ENCODE measurements around the gene CCL3. TPM values are rescaled to one million over a fixed set of nuclear protein-coding genes. Genes with fewer than 3 reads are reported as not detected.
A peak's percentile ranks its signal among the peaks of the same experiment; 100 is the strongest.

Gene CCL3
- total RNA-seq, 3 donors from 2014 or later (not counting 1 experiment from before 2014, with no cell fraction given) = 381 to 547 (median 450) TPM

- 62% methylated on average over 3 of the region's 3 CpGs for WGBS (ENCODE audit: insufficient coverage)
- ATAC-seq = no peak
- Histone ChIP-seq H3K36me3 (ENCODE audit: control insufficient read depth, insufficient read depth, low read length) (no peaks in the 10 kb centered on the region), H3K4me1 (ENCODE audit: control insufficient read depth, insufficient read depth, low read length) (peaks cover 63% of the 10 kb centered on the region), H3K9me3 (ENCODE audit: control insufficient read depth, insufficient read depth, low read length) (no peaks in the 10 kb centered on the region), H3K4me3 (ENCODE audit: low read length) (no peak overlapping the region), H3K27me3 (ENCODE audit: control insufficient read depth, insufficient read depth, low read length) (no peaks in the 10 kb centered on the region), H3K27ac (ENCODE audit: low read length) (peak overlapping the region; percentile 12)
- no peaks in the 10 kb centered on the region for H3K36me3 Mint-ChIP-seq
- no peak overlapping the region for H3K4me3 Mint-ChIP-seq
- intact Hi-C loops (cut with micrococcal nuclease) = loop anchor here (5.0 kb wide), 1 partner anchor 77 kb away; no protein-coding TSS in a partner anchor
- no peak for TF ChIP-seq CTCF (IDR thresholded peaks at IDR 0.05)
- H3K9me3 Mint-ChIP-seq = no peaks in the 10 kb centered on the region
- H3K27me3 Mint-ChIP-seq (ENCODE audit: low read depth in 2 of 2) = no peaks in the 10 kb centered on the region
- H3K27ac Mint-ChIP-seq = peak overlapping the region; percentile 95 to 96
- H3K4me1 Mint-ChIP-seq = peaks cover 90 to 93% of the 10 kb centered on the region in 2 donors
- no peak for DNase-seq
Observed at GRCh38 chr17:36070427-36070826, 19.5 kb downstream of the CCL3 start.

GRCh38 chr17:36069136-36069535, 20.8 kb downstream of the CCL3 start:
- Mint-ChIP-seq H3K4me1 (peaks cover 94 to 96% of the 10 kb centered on the region in 2 donors), H3K27ac (peak overlapping the region; percentile 95 to 96), H3K36me3 (no peaks in the 10 kb centered on the region), H3K9me3 (no peaks in the 10 kb centered on the region), H3K4me3 (peak overlapping the region; percentile 60), H3K27me3 (ENCODE audit: low read depth in 2 of 2) (no peaks in the 10 kb centered on the region)
- no peaks in the 10 kb centered on the region for H3K9me3 ChIP-seq (ENCODE audit: control insufficient read depth, insufficient read depth, low read length)
- ATAC-seq (peak in 2 of 3 donors; percentile 14 to 15), DNase-seq (peak in 1 of 2 donors; percentile 26)
- intact Hi-C loops (cut with micrococcal nuclease) = loop anchor here (5.0 kb wide), 1 partner anchor 118 kb away; no protein-coding TSS in a partner anchor
- no peaks in the 10 kb centered on the region for H3K36me3 ChIP-seq (ENCODE audit: control insufficient read depth, insufficient read depth, low read length)
- H3K4me1 ChIP-seq (ENCODE audit: control insufficient read depth, insufficient read depth, low read length) = peaks cover 73% of the 10 kb centered on the region
- no peak overlapping the region for H3K4me3 ChIP-seq (ENCODE audit: low read length)
- TF ChIP-seq CTCF (IDR thresholded peaks at IDR 0.05) = no peak
- H3K27ac ChIP-seq (ENCODE audit: low read length) = peak overlapping the region; percentile 80
- no peaks in the 10 kb centered on the region for H3K27me3 ChIP-seq (ENCODE audit: control insufficient read depth, insufficient read depth, low read length)

- peak in 1 of 3 donors; percentile 6 for ATAC-seq
- no peaks in the 10 kb centered on the region for H3K9me3 ChIP-seq (ENCODE audit: control insufficient read depth, insufficient read depth, low read length)
- peak overlapping the region; percentile 61 for H3K4me3 Mint-ChIP-seq
- no peaks in the 10 kb centered on the region for H3K27me3 ChIP-seq (ENCODE audit: control insufficient read depth, insufficient read depth, low read length)
- peaks cover 95 to 96% of the 10 kb centered on the region in 2 donors for H3K4me1 Mint-ChIP-seq
- DNase-seq = peak in 1 of 2 donors; percentile 24
- no peak overlapping the region for H3K4me3 ChIP-seq (ENCODE audit: low read length)
- H3K27me3 Mint-ChIP-seq (ENCODE audit: low read depth in 2 of 2) = no peaks in the 10 kb centered on the region
- no peaks in the 10 kb centered on the region for H3K36me3 ChIP-seq (ENCODE audit: control insufficient read depth, insufficient read depth, low read length)
- H3K27ac ChIP-seq (ENCODE audit: low read length) = peak overlapping the region; percentile 80
- peaks cover 76% of the 10 kb centered on the region for H3K4me1 ChIP-seq (ENCODE audit: control insufficient read depth, insufficient read depth, low read length)
- no peaks in the 10 kb centered on the region for H3K36me3 Mint-ChIP-seq
- H3K27ac Mint-ChIP-seq = peak overlapping the region; percentile 95 to 96
- 41% methylated on average over 3 of the region's 3 CpGs for WGBS (ENCODE audit: insufficient coverage)
- TF ChIP-seq CTCF (IDR thresholded peaks at IDR 0.05) = no peak
- H3K9me3 Mint-ChIP-seq = no peaks in the 10 kb centered on the region
- intact Hi-C loops (cut with micrococcal nuclease) = loop anchor here (5.0 kb wide), 1 partner anchor 119 kb away; no protein-coding TSS in a partner anchor
Observed at GRCh38 chr17:36068524-36068923, 21.4 kb downstream of the CCL3 start.
